ENCODE measurements around the gene ZNF579. TPM values are rescaled to one million over a fixed set of nuclear protein-coding genes. Genes with fewer than 3 reads are reported as not detected.

Gene ZNF579
- total and polyA plus RNA-seq, 8 donors, result 3.1 to 13.0 (median 9.9) TPM

GRCh38 chr19:55611300-55611982 is 30.8 kb upstream of the ZNF579 start:
- Histone ChIP-seq H3K27ac (no peak overlapping the region), H3K4me1 (peaks cover 5 to 65% (median 25%) of the 10 kb centered on the region in 4 donors), H3K27me3 (no peaks in the 10 kb centered on the region), H3K4me3 (no peak overlapping the region), H3K36me3 (peaks cover 13 to 69% (median 58%) of the 10 kb centered on the region in 4 donors), H3K9me3 (no peaks in the 10 kb centered on the region)
- no peak for DNase-seq
- 72 to 79% (median 77%) methylated on average over 14 to 15 of the region's 15 CpGs for WGBS, 5 donors
- TF ChIP-seq POLR2AphosphoS5 (IDR thresholded peaks at IDR 0.05) (no peak), CTCF (IDR thresholded peaks at IDR 0.05) (no peak), POLR2A (IDR thresholded peaks at IDR 0.05) (no peak), EP300 (IDR thresholded peaks at IDR 0.05) (no peak)
- intact Hi-C loops (cut with DNase I; ENCODE audit: low total_unique reads), result loop anchor here (5.0 kb wide), 1 partner anchor 99 kb away; no protein-coding TSS in a partner anchor

- Histone ChIP-seq H3K27ac (no peak overlapping the region), H3K4me1 (peaks cover 17 to 78% (median 36%) of the 10 kb centered on the region in 4 donors), H3K27me3 (no peaks in the 10 kb centered on the region), H3K36me3 (peaks cover 0 to 48% (median 37%) of the 10 kb centered on the region in 4 donors), H3K9me3 (no peaks in the 10 kb centered on the region), H3K4me3 (no peak overlapping the region)
- intact Hi-C loops (cut with DNase I; ENCODE audit: low total_unique reads), result no loop called here
- DNase-seq, result no peak
- WGBS, 5 donors, result 87 to 96% (median 95%) methylated on average over 5 of the region's 5 CpGs
- TF ChIP-seq EP300 (IDR thresholded peaks at IDR 0.05) (no peak), CTCF (IDR thresholded peaks at IDR 0.05) (no peak), POLR2AphosphoS5 (IDR thresholded peaks at IDR 0.05) (no peak), POLR2A (IDR thresholded peaks at IDR 0.05) (no peak)
Measured at GRCh38 chr19:55609326-55609725, 28.7 kb upstream of the ZNF579 start.

GRCh38 chr19:55606817-55607216 is 26.2 kb upstream of the ZNF579 start:
- no peaks in the 10 kb centered on the region for H3K27me3 ChIP-seq
- TF ChIP-seq CTCF (IDR thresholded peaks at IDR 0.05), result no peak
- no peak for TF ChIP-seq POLR2A (IDR thresholded peaks at IDR 0.05)
- no peak for TF ChIP-seq EP300 (IDR thresholded peaks at IDR 0.05)
- no peak for TF ChIP-seq POLR2AphosphoS5 (IDR thresholded peaks at IDR 0.05)
- intact Hi-C loops (cut with DNase I; ENCODE audit: low total_unique reads), result no loop called here
- DNase-seq, result no peak
- H3K4me1 ChIP-seq, result peaks cover 25 to 87% (median 58%) of the 10 kb centered on the region in 4 donors
- peak overlapping the region; percentile 79 to 98 (median 83) for H3K4me3 ChIP-seq
- peak overlapping the region in 3 of 5 donors; percentile 94 to 98 (median 97) for H3K27ac ChIP-seq
- 65 to 72% (median 70%) methylated on average over 9 of the region's 9 CpGs for WGBS, 5 donors
- peaks cover 0 to 46% (median 35%) of the 10 kb centered on the region in 4 donors for H3K36me3 ChIP-seq
- no peaks in the 10 kb centered on the region for H3K9me3 ChIP-seq

GRCh38 chr19:55606471-55606787 is 25.8 kb upstream of the ZNF579 start:
- Histone ChIP-seq H3K4me3 (peak overlapping the region; percentile 79 to 98 (median 83)), H3K27me3 (no peaks in the 10 kb centered on the region), H3K9me3 (no peaks in the 10 kb centered on the region), H3K36me3 (peaks cover 0 to 46% (median 35%) of the 10 kb centered on the region in 4 donors), H3K27ac (peak overlapping the region; percentile 25 to 98 (median 96)), H3K4me1 (peaks cover 23 to 87% (median 59%) of the 10 kb centered on the region in 4 donors)
- no peak for DNase-seq
- WGBS, 5 donors, result 20 to 23% (median 21%) methylated on average over 12 of the region's 12 CpGs
- intact Hi-C loops (cut with DNase I; ENCODE audit: low total_unique reads), result no loop called here
- TF ChIP-seq EP300 (IDR thresholded peaks at IDR 0.05), result no peak

All from stomach (tissue), 9 donors.